Left ventricle myocardium inferior (tissue), 1 donor: ENCODE results near the gene CYP2W1. TPM values are rescaled to one million over a fixed set of nuclear protein-coding genes. Genes with fewer than 3 reads are reported as not detected.
A peak's percentile ranks its signal among the peaks of the same experiment; 100 is the strongest.

Experiments used
- DNase-seq: peaks from one replicate; pipeline ENCODE4 v3.0.0-alpha.2; 2020
- H3K27ac ChIP-seq: fragments of 200-600 bp; replicated peaks from 2 replicates; pipeline ENCODE4 v1.8.0; 2021
- H3K27me3 ChIP-seq: fragments of 200-600 bp; 2 replicates; pipeline ENCODE4 v1.8.0; 2021; ENCODE audit warnings: low read depth
- H3K36me3 ChIP-seq: fragments of 200-600 bp; 2 replicates; pipeline ENCODE4 v1.8.0; 2021
- H3K4me1 ChIP-seq: fragments of 200-600 bp; 2 replicates; pipeline ENCODE4 v1.8.0; 2021
- H3K4me3 ChIP-seq: fragments of 200-600 bp; 2 replicates; pipeline ENCODE4 v1.8.0; 2021; ENCODE audit warnings: mild to moderate bottlenecking, moderate library complexity
- H3K9me3 ChIP-seq: fragments of 200-600 bp; replicated peaks from 2 replicates; pipeline ENCODE4 v1.8.0; 2021
- CTCF ChIP-seq: fragments of 200-600 bp; IDR thresholded peaks from 2 replicates; pipeline ENCODE4 v1.8.0; 2021; ENCODE audit warnings: antibody characterized with exemption, mild to moderate bottlenecking, borderline replicate concordance
- intact Hi-C: fragments of 100-400 bp; cut with micrococcal nuclease; formaldehyde crosslinking; loops from one replicate; pipeline ENCODE4 v1.11.0; 2022
- total RNA-seq: library from RNA; stranded (reverse); fragmentation: NEBNext Ultra II Directional; extraction: Animal tissue kit (Norgen Biotek cat#: 25700); gene quantifications from one replicate; pipeline ENCODE4 v1.2.1, GENCODE V29; 2021
- donor health status: DM: no; HTN: yes; CAD: no; lungs with severe emphysema.

The CYP2W1 gene
- total RNA-seq, 1 donor from 2014 or later = not detected

- H3K9me3 ChIP-seq = no peaks in the 10 kb centered on the region
- intact Hi-C loops = no loop called here
- H3K4me3 ChIP-seq = peak within 1 kb of the TSS; percentile 67
- peaks cover 52% of the 10 kb centered on the region for H3K27me3 ChIP-seq
- H3K27ac ChIP-seq = peak within 1 kb of the TSS; percentile 23
- peak; percentile 44 for DNase-seq
- no peaks in the 10 kb centered on the region for H3K36me3 ChIP-seq
- TF ChIP-seq CTCF = peak; percentile 31
- H3K4me1 ChIP-seq = peaks cover 12% of the 10 kb centered on the region
Observed at GRCh38 chr7:954330-955238, 28.4 kb upstream of the CYP2W1 start, which contains the start of gene ADAP1. Gene ADAP1, minus strand, starts transcription at chr7:954680. Its CDS starts 203 bp downstream, at chr7:954477.

GRCh38 chr7:956031-956430 is 26.9 kb upstream of the CYP2W1 start:
- peak; percentile 10 for DNase-seq
- no peak for TF ChIP-seq CTCF
- intact Hi-C loops = no loop called here
- no peaks in the 10 kb centered on the region for H3K9me3 ChIP-seq
- peaks cover 50% of the 10 kb centered on the region for H3K27me3 ChIP-seq
- H3K4me3 ChIP-seq = no peak overlapping the region
- H3K27ac ChIP-seq = no peak overlapping the region
- H3K4me1 ChIP-seq = peaks cover 20% of the 10 kb centered on the region
- H3K36me3 ChIP-seq = no peaks in the 10 kb centered on the region

GRCh38 chr7:957418-958220 is 25.4 kb upstream of the CYP2W1 start:
- intact Hi-C loops = no loop called here

GRCh38 chr7:958221-959200 is 24.5 kb upstream of the CYP2W1 start:
- intact Hi-C loops = no loop called here
- TF ChIP-seq CTCF = no peak
- Histone ChIP-seq H3K36me3 (no peaks in the 10 kb centered on the region), H3K9me3 (no peaks in the 10 kb centered on the region), H3K27me3 (peaks cover 32% of the 10 kb centered on the region), H3K27ac (no peak overlapping the region), H3K4me3 (no peak overlapping the region), H3K4me1 (peaks cover 21% of the 10 kb centered on the region)
- peak; percentile 6 for DNase-seq

More at GRCh38 chr7:957418-958220, 25.4 kb upstream of the CYP2W1 start:
- no peaks in the 10 kb centered on the region for H3K36me3 ChIP-seq
- TF ChIP-seq CTCF = no peak
- no peak overlapping the region for H3K27ac ChIP-seq
- no peaks in the 10 kb centered on the region for H3K9me3 ChIP-seq
- H3K27me3 ChIP-seq = peaks cover 40% of the 10 kb centered on the region
- no peak overlapping the region for H3K4me3 ChIP-seq
- peaks cover 20% of the 10 kb centered on the region for H3K4me1 ChIP-seq
- peak; percentile 49 for DNase-seq
